ENCODE measurements around the gene FEM1B. TPM values are rescaled to one million over a fixed set of nuclear protein-coding genes. Genes with fewer than 3 reads are reported as not detected.

FEM1B gene
- total RNA-seq, 2 experiments from 2014 or later: 83.2 to 94.9 TPM

DNA sequence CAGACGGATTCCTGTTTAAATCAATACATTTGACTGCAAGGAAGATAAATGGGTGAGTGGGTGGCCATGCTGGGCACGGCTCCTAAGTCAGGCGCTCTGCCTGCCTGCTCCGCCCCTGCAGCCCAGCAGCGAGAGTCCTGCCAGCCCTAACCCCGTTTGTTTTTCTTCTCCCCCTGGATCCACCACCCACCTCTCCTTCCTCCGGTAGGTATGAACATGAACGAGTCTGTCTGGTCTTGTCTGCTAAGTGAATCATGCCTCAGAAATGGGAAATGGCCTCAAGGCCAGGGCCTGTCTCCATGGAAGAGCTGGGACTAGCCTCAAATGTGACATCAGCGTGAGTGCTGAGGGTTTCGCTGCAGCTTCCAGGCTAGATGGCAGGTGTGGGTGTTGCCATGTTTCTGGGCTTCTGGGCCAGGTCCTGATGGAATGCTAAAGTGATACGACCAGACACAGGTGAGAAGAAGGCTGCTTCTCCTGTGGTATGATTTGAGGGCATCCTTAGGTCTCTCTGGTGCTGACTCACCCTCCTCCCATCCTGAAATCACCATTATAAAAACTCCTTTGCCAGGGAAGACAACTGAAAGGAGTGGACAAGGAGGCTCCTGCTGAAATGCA is 5.6 kb upstream of the FEM1B start:
- Mint-ChIP-seq H3K9me3 (no peaks in the 10 kb centered on the region), H3K4me1 (ENCODE audit: low read depth) (peaks cover 9% of the 10 kb centered on the region), H3K27me3 (peaks cover 14% of the 10 kb centered on the region), H3K4me3 (no peak overlapping the region), H3K36me3 (ENCODE audit: low read depth) (no peaks in the 10 kb centered on the region), H3K27ac (no peak overlapping the region)
- ChIA-PET CTCF (no interaction called here), POLR2A (no interaction called here)
- H3K36me3 ChIP-seq (ENCODE audit: insufficient read depth, low read length): no peaks in the 10 kb centered on the region
- DNase-seq (no peak), ATAC-seq (ENCODE audit: poor library complexity) (no peak)
- no peak for TF ChIP-seq CTCF (IDR thresholded peaks at IDR 0.05)
- intact Hi-C loops (cut with DNase I, micrococcal nuclease): loop anchor here in 1 of 2 experiments (10.0 kb wide), 1 partner anchor 543 kb away; no protein-coding TSS in a partner anchor
- H3K27me3 ChIP-seq (ENCODE audit: control insufficient read depth in 1 of 2, insufficient read depth in 2 of 2, low read length in 2 of 2): peaks cover 0 to 4% of the 10 kb centered on the region in 2 experiments
- H3K27ac ChIP-seq (ENCODE audit: low read depth in 1 of 2, low read length in 2 of 2): no peak overlapping the region
- no peaks in the 10 kb centered on the region for H3K9me3 ChIP-seq (ENCODE audit: control insufficient read depth in 1 of 2, insufficient read depth in 1 of 2, low read length in 2 of 2)
- H3K4me3 ChIP-seq (ENCODE audit: low read length): no peak overlapping the region
- peaks cover 6% of the 10 kb centered on the region for H3K4me1 ChIP-seq (ENCODE audit: insufficient read depth, low read length)

GRCh38 chr15:68272721-68273271 is 4.7 kb upstream of the FEM1B start:
- Mint-ChIP-seq H3K36me3 (ENCODE audit: low read depth) (no peaks in the 10 kb centered on the region), H3K4me3 (peak overlapping the region; percentile 16), H3K9me3 (no peaks in the 10 kb centered on the region), H3K4me1 (ENCODE audit: low read depth) (peaks cover 14% of the 10 kb centered on the region), H3K27ac (no peak overlapping the region), H3K27me3 (peaks cover 10% of the 10 kb centered on the region)
- CTCF ChIA-PET: no interaction called here
- no peak overlapping the region for H3K4me3 ChIP-seq (ENCODE audit: low read length)
- intact Hi-C loops (cut with DNase I, micrococcal nuclease): loop anchor here in 1 of 2 experiments (10.0 kb wide), 1 partner anchor 542 kb away; no protein-coding TSS in a partner anchor
- H3K9me3 ChIP-seq (ENCODE audit: control insufficient read depth in 1 of 2, insufficient read depth in 1 of 2, low read length in 2 of 2): no peaks in the 10 kb centered on the region
- no peak for ATAC-seq (ENCODE audit: poor library complexity)
- TF ChIP-seq CTCF (IDR thresholded peaks at IDR 0.05): no peak
- DNase-seq: no peak
- no peaks in the 10 kb centered on the region for H3K36me3 ChIP-seq (ENCODE audit: insufficient read depth, low read length)
- no peak overlapping the region for H3K27ac ChIP-seq (ENCODE audit: low read depth in 1 of 2, low read length in 2 of 2)
- no peaks in the 10 kb centered on the region for H3K27me3 ChIP-seq (ENCODE audit: control insufficient read depth in 1 of 2, insufficient read depth in 2 of 2, low read length in 2 of 2)
- POLR2A ChIA-PET: no interaction called here
- H3K4me1 ChIP-seq (ENCODE audit: insufficient read depth, low read length): peaks cover 10% of the 10 kb centered on the region

GRCh38 chr15:68274201-68274848 is 3.2 kb upstream of the FEM1B start:
- POLR2A ChIA-PET: no interaction called here
- Mint-ChIP-seq H3K4me3 (no peak overlapping the region), H3K27me3 (no peaks in the 10 kb centered on the region), H3K4me1 (ENCODE audit: low read depth) (peaks cover 25% of the 10 kb centered on the region), H3K36me3 (ENCODE audit: low read depth) (peaks cover 12% of the 10 kb centered on the region), H3K9me3 (no peaks in the 10 kb centered on the region), H3K27ac (peak overlapping the region; percentile 99)
- ATAC-seq (ENCODE audit: poor library complexity) (no peak), DNase-seq (no peak)
- CTCF ChIA-PET: no interaction called here
- Histone ChIP-seq H3K4me3 (ENCODE audit: low read length) (no peak overlapping the region), H3K9me3 (ENCODE audit: control insufficient read depth in 1 of 2, insufficient read depth in 1 of 2, low read length in 2 of 2) (no peaks in the 10 kb centered on the region), H3K36me3 (ENCODE audit: insufficient read depth, low read length) (no peaks in the 10 kb centered on the region), H3K27ac (ENCODE audit: low read depth in 1 of 2, low read length in 2 of 2) (no peak overlapping the region), H3K4me1 (ENCODE audit: insufficient read depth, low read length) (peaks cover 18% of the 10 kb centered on the region), H3K27me3 (ENCODE audit: control insufficient read depth in 1 of 2, insufficient read depth in 2 of 2, low read length in 2 of 2) (no peaks in the 10 kb centered on the region)
- intact Hi-C loops (cut with DNase I, micrococcal nuclease): loop anchor here in 1 of 2 experiments (10.0 kb wide), 1 partner anchor 540 kb away; no protein-coding TSS in a partner anchor
- TF ChIP-seq CTCF (IDR thresholded peaks at IDR 0.05): no peak
